ENCODE results near the gene USP11.
"Not testable (repeated sequence)": the region's sequence is repeated elsewhere in the genome, so short reads cannot be mapped to it uniquely, and the experiment has no call there.

USP11 gene

DNA sequence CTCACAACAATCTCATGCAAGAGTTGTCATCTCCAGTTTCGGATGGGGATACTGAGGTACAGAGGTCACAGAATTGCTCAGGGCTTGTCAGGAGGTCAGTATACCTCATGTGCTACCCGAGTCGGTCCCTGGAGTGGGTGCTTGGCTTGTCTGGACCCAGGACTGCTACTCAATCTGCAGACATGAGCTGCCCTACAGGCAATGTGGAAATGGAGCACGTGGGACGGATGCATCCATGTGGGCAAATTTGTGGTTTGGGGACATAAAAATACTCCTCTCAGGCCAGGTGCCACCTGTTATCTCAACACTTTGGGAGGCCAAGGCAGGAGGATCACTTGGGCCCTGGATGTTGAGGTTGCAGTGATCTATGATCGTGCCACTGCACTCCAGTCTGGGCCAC lies 15.8 kb downstream of the USP11 start:
- no peak for TF ChIP-seq EZH2phosphoT487 (IDR thresholded peaks at IDR 0.05; ENCODE audit: borderline replicate concordance, low read length)
- TF ChIP-seq, protein P1, sequence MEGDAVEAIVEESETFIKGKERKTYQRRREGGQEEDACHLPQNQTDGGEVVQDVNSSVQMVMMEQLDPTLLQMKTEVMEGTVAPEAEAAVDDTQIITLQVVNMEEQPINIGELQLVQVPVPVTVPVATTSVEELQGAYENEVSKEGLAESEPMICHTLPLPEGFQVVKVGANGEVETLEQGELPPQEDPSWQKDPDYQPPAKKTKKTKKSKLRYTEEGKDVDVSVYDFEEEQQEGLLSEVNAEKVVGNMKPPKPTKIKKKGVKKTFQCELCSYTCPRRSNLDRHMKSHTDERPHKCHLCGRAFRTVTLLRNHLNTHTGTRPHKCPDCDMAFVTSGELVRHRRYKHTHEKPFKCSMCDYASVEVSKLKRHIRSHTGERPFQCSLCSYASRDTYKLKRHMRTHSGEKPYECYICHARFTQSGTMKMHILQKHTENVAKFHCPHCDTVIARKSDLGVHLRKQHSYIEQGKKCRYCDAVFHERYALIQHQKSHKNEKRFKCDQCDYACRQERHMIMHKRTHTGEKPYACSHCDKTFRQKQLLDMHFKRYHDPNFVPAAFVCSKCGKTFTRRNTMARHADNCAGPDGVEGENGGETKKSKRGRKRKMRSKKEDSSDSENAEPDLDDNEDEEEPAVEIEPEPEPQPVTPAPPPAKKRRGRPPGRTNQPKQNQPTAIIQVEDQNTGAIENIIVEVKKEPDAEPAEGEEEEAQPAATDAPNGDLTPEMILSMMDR (IDR thresholded peaks at IDR 0.05; ENCODE audit: low read depth, low read length, poor library complexity, severe bottlenecking): no peak
- Histone ChIP-seq H3K4me2 (ENCODE audit: low read length) (no peak overlapping the region), H3K4me3 (ENCODE audit: low read length) (no peak overlapping the region), H3F3A (ENCODE audit: control insufficient read depth, insufficient read depth) (no peaks in the 10 kb centered on the region), H3K79me2 (ENCODE audit: control insufficient read depth, low read length) (no peaks in the 10 kb centered on the region), H3K9me2 (replicated peaks; ENCODE audit: control insufficient read depth, low read length) (no peaks in the 10 kb centered on the region), H3K4me1 (ENCODE audit: control insufficient read depth, low read length) (no peaks in the 10 kb centered on the region), H3K9me3 (ENCODE audit: control insufficient read depth, insufficient read depth, low read length) (no peaks in the 10 kb centered on the region), H3K27ac (ENCODE audit: low read depth, low read length) (no peak overlapping the region), H3K36me3 (ENCODE audit: control insufficient read depth, low read length) (peaks cover 10% of the 10 kb centered on the region), H3K27me3 (ENCODE audit: control insufficient read depth, low read length) (no peaks in the 10 kb centered on the region), H4K20me1 (ENCODE audit: control insufficient read depth, insufficient read depth, low read depth, low read length) (no peaks in the 10 kb centered on the region)

DNA sequence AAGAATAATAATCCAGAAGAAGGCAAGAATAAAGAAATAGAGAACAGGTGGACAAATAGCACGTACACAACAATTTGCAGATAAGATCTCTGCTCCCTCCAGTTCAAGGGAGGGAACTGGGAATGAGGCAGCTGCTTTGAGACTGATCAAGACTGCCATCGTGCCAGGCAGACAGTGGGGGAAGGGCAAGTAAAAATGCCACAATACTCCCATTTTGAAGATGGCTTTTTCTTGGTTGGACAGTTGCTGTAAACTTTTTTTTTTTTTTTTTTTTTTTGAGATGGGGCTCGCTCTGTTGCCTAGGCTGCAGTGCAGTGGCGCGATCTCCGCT lies 17.2 kb downstream of the USP11 start:
- H3K9me3 ChIP-seq (ENCODE audit: control insufficient read depth, insufficient read depth, low read length): no peaks in the 10 kb centered on the region
- H3F3A ChIP-seq (ENCODE audit: control insufficient read depth, insufficient read depth): no peaks in the 10 kb centered on the region
- no peak overlapping the region for H3K4me2 ChIP-seq (ENCODE audit: low read length)
- TF ChIP-seq, protein P1 (IDR thresholded peaks at IDR 0.05; ENCODE audit: low read depth, low read length, poor library complexity, severe bottlenecking): no peak
- TF ChIP-seq EZH2phosphoT487 (IDR thresholded peaks at IDR 0.05; ENCODE audit: borderline replicate concordance, low read length): no peak
- H3K9me2 ChIP-seq (replicated peaks; ENCODE audit: control insufficient read depth, low read length): no peaks in the 10 kb centered on the region
- no peaks in the 10 kb centered on the region for H3K4me1 ChIP-seq (ENCODE audit: control insufficient read depth, low read length)
- no peaks in the 10 kb centered on the region for H3K79me2 ChIP-seq (ENCODE audit: control insufficient read depth, low read length)
- H4K20me1 ChIP-seq (ENCODE audit: control insufficient read depth, insufficient read depth, low read depth, low read length): no peaks in the 10 kb centered on the region
- no peak overlapping the region for H3K27ac ChIP-seq (ENCODE audit: low read depth, low read length)
- no peak overlapping the region for H3K4me3 ChIP-seq (ENCODE audit: low read length)
- H3K36me3 ChIP-seq (ENCODE audit: control insufficient read depth, low read length): peaks cover 9% of the 10 kb centered on the region
- no peaks in the 10 kb centered on the region for H3K27me3 ChIP-seq (ENCODE audit: control insufficient read depth, low read length)

DNA sequence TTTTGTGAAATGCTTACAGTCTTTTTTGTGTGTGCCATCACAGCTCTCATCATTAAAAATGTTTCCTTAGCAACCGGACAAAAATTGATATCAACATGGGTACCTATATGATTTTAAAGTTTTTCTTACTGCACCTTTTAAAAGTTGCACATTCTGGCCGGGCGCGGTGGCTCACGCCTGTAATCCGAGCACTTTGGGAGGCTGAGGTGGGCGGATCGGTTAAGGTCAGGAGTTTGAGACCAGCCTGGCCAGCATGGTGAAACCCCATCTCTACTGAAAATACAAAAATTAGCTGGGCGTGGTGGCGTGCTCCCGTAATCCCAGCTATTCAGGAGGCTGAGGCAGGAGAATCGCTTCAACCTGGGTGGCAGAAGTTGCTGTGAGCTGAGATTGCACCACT lies 24.8 kb downstream of the USP11 start:
- not testable (repeated sequence) for H3K27me3 ChIP-seq (ENCODE audit: control insufficient read depth, low read length); H3K9me3 ChIP-seq (ENCODE audit: control insufficient read depth, insufficient read depth, low read length); H3K4me3 ChIP-seq (ENCODE audit: low read length); H4K20me1 ChIP-seq (ENCODE audit: control insufficient read depth, insufficient read depth, low read depth, low read length); H3K9me2 ChIP-seq (replicated peaks; ENCODE audit: control insufficient read depth, low read length); H3K79me2 ChIP-seq (ENCODE audit: control insufficient read depth, low read length); H3K36me3 ChIP-seq (ENCODE audit: control insufficient read depth, low read length); H3K27ac ChIP-seq (ENCODE audit: low read depth, low read length); H3K4me1 ChIP-seq (ENCODE audit: control insufficient read depth, low read length); H3K4me2 ChIP-seq (ENCODE audit: low read length); H3F3A ChIP-seq (ENCODE audit: control insufficient read depth, insufficient read depth)

DNA sequence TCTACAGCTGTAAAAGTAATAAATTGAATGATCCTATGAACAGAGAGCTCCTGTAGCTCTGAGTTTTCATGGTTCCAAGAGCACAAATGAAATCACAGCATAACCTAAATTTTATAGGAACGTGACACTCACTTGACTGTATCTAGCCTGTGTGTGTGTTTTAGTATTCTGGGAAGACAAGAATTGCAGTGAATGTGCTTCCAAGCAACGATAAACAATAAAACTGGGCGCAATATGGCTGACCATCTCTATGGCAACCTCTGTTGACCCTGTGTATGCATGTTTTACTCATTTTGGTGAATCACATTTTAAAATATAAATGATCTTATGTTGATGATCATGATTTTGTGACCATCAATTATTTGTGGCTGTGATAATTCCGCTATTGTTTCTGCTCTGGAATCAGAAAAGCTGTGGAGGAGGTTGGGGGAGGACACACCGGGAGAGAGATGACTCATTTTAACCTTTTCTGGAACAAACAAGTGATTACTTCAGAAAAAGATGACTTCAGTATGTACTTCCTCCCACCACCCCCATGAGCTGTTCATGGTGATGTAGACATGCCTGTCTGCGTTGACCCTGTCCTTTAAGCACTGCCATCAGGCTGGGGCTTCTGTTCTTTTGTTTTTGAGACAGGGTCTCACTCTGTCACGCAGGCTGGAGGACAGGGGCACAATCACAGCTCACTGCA lies 31.8 kb downstream of the USP11 start:
- H3K36me3 ChIP-seq (ENCODE audit: control insufficient read depth, low read length): no peaks in the 10 kb centered on the region
- H3K4me3 ChIP-seq (ENCODE audit: low read length): no peak overlapping the region
- no peak overlapping the region for H3K27ac ChIP-seq (ENCODE audit: low read depth, low read length)
- no peaks in the 10 kb centered on the region for H3K27me3 ChIP-seq (ENCODE audit: control insufficient read depth, low read length)
- TF ChIP-seq EZH2phosphoT487 (IDR thresholded peaks at IDR 0.05; ENCODE audit: borderline replicate concordance, low read length): no peak
- TF ChIP-seq, protein P1 (IDR thresholded peaks at IDR 0.05; ENCODE audit: low read depth, low read length, poor library complexity, severe bottlenecking): no peak
- no peaks in the 10 kb centered on the region for H3K79me2 ChIP-seq (ENCODE audit: control insufficient read depth, low read length)
- no peaks in the 10 kb centered on the region for H3K4me1 ChIP-seq (ENCODE audit: control insufficient read depth, low read length)
- no peaks in the 10 kb centered on the region for H3K9me3 ChIP-seq (ENCODE audit: control insufficient read depth, insufficient read depth, low read length)
- no peak overlapping the region for H3K4me2 ChIP-seq (ENCODE audit: low read length)
- H3K9me2 ChIP-seq (replicated peaks; ENCODE audit: control insufficient read depth, low read length): no peaks in the 10 kb centered on the region
- no peaks in the 10 kb centered on the region for H4K20me1 ChIP-seq (ENCODE audit: control insufficient read depth, insufficient read depth, low read depth, low read length)
- no peaks in the 10 kb centered on the region for H3F3A ChIP-seq (ENCODE audit: control insufficient read depth, insufficient read depth)

Data from DOHH2 (cell line).